Urinary bladder (tissue), 4 donors: Measurements from ENCODE around the gene TSC22D2. TPM values are rescaled to one million over a fixed set of nuclear protein-coding genes. Genes with fewer than 3 reads are reported as not detected.

ENCODE experiments used
- DNase-seq: peaks from one replicate; pipeline ENCODE4 v3.0.0-alpha.2; 2015; ENCODE audit errors: extremely low spot score
- H3K27ac ChIP-seq: one replicate; pipeline ENCODE4 v1.5.1; 2013; ENCODE audit warnings: low read depth, mild to moderate bottlenecking, moderate library complexity
- H3K36me3 ChIP-seq: one replicate; pipeline ENCODE4 v1.6.1; 2013; ENCODE audit warnings: mild to moderate bottlenecking, moderate library complexity; ENCODE audit not compliant: insufficient read depth
- H3K4me1 ChIP-seq: one replicate; pipeline ENCODE4 v1.6.1; 2013; ENCODE audit warnings: mild to moderate bottlenecking, moderate library complexity; ENCODE audit not compliant: insufficient read depth
- H3K4me3 ChIP-seq: one replicate; pipeline ENCODE4 v1.5.1; 2013; ENCODE audit warnings: low read depth, low read length
- WGBS: extraction: QIAGEN DNeasy Blood & Tissue Kit; methylation state at CpG from one replicate; pipeline ENCODE4 v1.1.7; 2013; 5-methylcytosine and 5-hydroxymethylcytosine counted together
- polyA plus RNA-seq: library from polyadenylated mRNA; stranded (reverse); fragments of 200-250 nt; gene quantifications from one replicate; pipeline ENCODE4 v1.2.3, GENCODE V29; 2013
- total RNA-seq: library from RNA; depleted of rRNA; stranded (reverse); fragments of >200 nt; gene quantifications from one replicate; pipeline ENCODE4 v1.2.3, GENCODE V29; 2014
- donor health status: healthy with polysubstance abuse.
- donor health status: healthy.

The TSC22D2 gene
- total and polyA plus RNA-seq, 2 donors = 16.3 to 48.3 TPM

DNA sequence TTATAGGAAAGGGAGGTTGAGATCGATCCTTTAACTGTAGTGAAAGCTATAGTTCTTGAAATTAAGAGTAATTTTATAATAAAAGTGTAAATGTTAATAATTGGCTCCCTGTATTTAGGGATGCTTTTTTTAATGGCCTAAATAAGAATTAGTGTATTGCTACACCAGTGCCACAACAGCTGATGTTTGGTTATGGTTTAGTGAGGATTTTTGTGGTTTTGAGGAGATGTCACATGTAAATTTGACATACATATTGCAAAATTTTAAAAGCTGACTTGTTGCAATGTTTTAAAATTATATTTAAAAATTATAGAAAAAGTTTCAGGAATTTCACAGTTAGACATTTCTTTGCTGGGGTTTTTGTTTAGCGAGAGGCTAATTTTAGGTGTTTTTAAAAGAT lies 3.9 kb downstream of the TSC22D2 start:
- no peak overlapping the region for H3K27ac ChIP-seq
- 22% methylated on average over 2 of the region's 2 CpGs for WGBS
- no peaks in the 10 kb centered on the region for H3K4me1 ChIP-seq

DNA sequence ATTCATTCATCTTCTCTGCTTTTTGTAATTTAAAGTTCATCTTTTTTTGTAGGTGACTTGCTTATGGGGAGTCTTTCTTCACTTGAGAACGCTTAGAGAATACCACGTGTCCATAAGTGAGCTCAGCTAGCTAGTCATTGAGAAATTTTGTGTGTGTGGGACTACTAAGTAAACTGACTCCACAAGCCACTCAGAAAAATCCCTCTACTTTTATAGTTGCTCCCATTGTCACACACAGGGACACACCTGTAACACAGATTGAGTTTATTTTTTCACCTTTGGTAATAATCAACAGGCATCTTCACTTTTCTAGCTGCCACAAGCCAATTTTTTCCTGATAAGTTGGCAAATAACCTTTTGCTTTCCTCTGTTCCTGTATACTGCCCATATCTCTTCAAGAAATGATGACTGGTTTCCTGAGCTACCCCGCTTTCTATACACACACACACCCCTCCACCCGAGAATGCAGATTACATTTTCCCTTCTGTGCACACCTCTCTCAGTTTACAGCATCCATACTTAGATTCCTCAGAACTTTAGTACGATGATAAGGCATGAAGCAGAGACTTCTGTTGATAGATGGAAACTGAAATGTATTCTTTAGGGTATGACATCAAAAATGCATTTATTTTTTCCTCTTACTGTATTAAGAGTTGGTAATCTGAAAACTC lies 4.6 kb downstream of the TSC22D2 start:
- no peak for DNase-seq
- H3K36me3 ChIP-seq = no peaks in the 10 kb centered on the region
- WGBS = 2% methylated on average over 5 of the region's 5 CpGs
- peak overlapping the region; percentile 46 for H3K4me3 ChIP-seq
- no peak overlapping the region for H3K27ac ChIP-seq
- H3K4me1 ChIP-seq = no peaks in the 10 kb centered on the region

More for the DNA sequence above, 3.9 kb downstream of the TSC22D2 start:
- no peak for DNase-seq
- peak overlapping the region; percentile 92 for H3K4me3 ChIP-seq
- H3K36me3 ChIP-seq = no peaks in the 10 kb centered on the region

DNA sequence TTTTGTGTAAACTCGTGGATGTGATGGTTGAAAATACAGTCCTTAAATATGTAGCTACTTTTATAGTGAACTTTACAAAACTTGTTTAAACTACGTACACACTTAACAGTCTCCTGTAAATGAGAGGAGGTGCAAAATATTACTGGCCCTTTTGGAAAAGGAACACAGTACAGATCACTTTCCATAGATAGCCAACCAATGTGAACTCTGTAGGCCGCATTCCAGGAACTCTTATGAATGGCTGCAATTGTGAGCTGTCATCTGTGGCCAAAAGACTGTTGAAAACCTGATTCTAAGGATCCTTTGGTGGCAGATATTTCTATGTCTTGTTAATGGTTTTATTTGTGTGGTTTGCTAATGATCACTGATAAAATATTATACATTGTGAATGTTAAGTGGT lies 6.2 kb downstream of the TSC22D2 start:
- Histone ChIP-seq H3K27ac (no peak overlapping the region), H3K36me3 (no peaks in the 10 kb centered on the region), H3K4me3 (no peak overlapping the region), H3K4me1 (no peaks in the 10 kb centered on the region)
- DNase-seq = no peak
- WGBS = 11% methylated on average over 3 of the region's 3 CpGs

DNA sequence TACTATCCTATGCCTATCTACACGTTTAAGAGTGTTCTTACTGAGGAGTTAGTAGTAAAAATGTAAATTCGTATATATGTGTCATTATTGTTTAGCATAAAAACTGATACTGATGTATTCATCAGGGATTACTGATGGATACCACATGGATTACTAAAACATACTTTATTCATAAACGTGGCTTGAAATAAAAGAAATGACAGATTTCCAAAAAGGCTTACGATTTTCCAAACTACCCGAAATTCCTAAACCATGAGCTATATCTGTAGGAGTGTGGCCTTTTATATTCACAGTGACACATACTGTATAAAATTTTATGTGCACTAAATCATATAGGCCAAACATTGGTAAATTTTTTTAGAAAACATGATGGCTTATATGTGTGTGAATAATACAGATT lies 6.9 kb downstream of the TSC22D2 start:
- H3K4me1 ChIP-seq = no peaks in the 10 kb centered on the region
- DNase-seq = no peak
- no peaks in the 10 kb centered on the region for H3K36me3 ChIP-seq
- no peak overlapping the region for H3K4me3 ChIP-seq
- 24% methylated on average over 5 of the region's 5 CpGs for WGBS
- no peak overlapping the region for H3K27ac ChIP-seq

DNA sequence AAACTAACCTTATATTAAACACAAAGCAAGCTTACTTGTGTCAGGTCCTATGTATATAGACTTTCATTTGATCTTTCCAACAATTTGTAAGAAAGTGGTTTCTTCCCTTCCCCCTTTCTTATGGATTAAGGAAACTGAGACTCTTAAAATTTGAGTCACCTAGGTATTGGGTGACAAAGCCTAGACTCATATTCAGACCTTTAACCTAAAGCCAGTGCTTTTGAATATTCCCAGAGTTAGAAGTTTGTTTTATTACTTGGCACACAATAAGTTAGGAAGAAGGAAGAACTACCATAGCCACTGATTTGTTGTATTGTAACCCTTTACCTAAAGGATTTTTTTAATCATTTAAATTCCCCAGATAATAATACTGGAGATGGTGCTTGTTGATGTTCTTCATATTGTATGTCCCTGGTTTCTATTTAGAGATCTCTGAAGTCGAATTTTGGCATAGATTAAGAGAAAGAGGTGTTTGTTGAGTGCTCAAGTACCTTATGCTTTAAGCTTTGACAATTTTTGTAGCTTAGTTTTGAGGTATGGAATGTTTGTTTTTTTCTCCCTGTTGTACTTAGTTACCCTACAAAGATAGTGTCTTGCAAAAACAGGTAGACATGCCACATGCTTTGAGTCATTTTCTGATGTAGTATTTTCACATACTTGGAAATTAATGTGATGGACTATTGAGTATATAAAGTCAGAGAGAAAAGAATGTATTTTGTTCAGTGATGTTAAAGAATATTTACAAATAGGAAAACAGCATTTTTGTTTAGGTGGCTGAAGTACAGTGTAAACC lies 11.2 kb downstream of the TSC22D2 start:
- H3K4me1 ChIP-seq = peaks cover 2% of the 10 kb centered on the region
- H3K36me3 ChIP-seq = no peaks in the 10 kb centered on the region
- 26% methylated on average over 1 of the region's 1 CpG for WGBS
- no peak overlapping the region for H3K27ac ChIP-seq
- no peak overlapping the region for H3K4me3 ChIP-seq
- DNase-seq = no peak

DNA sequence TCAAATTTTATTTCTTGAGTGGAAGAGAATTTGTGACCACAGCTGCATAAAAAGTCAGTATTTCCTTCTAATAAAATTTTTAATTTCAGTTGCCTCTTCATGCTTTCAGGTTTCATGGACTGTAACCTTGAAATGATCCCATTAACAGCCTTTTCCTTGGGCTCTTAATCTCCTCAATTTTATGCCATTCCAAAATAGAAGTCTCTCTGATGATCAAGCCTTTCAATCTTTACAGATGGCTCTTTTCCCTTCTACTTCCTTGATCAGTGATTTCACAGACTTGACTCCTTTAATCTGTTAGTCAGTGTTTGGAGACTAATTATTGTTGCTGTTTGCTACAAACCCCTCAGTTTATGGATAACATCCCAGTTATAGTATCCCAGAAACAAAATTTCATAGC lies 11.9 kb downstream of the TSC22D2 start:
- Histone ChIP-seq H3K4me3 (no peak overlapping the region), H3K27ac (no peak overlapping the region), H3K4me1 (peaks cover 2% of the 10 kb centered on the region), H3K36me3 (no peaks in the 10 kb centered on the region)
- no peak for DNase-seq

DNA sequence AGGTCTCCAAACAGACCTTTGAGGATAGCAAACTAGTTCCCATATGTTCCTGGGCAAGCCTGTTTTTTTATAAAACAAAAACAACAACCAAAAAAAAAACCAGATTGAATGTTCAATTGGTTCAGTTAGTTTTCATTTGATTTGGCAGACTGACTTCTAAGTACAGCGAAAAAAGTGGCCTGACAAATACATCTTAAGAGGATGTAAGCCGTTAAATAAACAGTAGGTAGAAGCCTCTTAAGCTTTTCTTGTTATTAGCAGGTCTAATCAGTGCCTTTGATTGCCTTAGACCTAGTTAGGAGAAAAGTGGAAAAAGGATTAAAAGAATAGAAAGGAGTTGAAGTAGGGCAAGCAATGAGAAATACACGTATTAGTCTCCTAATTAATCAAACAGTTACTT lies 13.2 kb downstream of the TSC22D2 start:
- 58% methylated on average over 3 of the region's 3 CpGs for WGBS
- H3K36me3 ChIP-seq = no peaks in the 10 kb centered on the region
- peaks cover 2% of the 10 kb centered on the region for H3K4me1 ChIP-seq
- H3K4me3 ChIP-seq = no peak overlapping the region
- no peak for DNase-seq
- H3K27ac ChIP-seq = no peak overlapping the region

DNA sequence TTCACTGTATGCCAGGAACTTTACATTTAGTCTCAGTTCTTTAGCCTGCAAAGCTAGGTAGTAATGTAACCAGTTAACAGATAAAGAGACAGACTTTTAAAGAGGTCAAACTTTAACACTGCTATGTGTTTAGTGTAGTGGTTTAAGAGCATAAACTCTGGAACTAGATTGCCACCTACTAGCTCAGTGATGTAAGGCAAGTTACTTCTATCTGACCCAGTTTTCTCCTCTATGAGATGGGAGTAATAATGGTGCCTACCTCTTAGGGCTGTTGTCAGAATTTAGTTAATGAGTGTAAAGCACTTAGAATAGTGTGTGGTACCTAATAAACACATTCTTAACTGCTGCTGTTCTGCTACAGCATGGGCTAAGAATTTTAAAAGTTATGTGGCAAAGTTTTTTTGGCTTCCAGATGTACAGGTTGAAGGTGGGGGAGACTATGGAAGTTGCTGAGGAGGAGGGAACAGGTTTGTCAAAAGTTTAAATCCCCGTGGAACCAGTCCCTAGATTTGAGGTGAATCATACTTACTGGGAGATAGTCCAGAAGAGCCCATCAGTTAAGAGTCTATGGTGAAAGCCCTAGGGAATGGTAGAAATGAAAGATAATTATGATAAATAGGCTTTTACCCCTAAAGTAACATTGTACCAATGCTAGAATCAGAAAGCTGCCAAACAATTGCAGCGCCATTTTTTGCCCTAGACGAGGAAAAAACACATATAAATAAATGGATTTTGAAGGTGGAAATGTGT lies 13.9 kb downstream of the TSC22D2 start:
- no peak for DNase-seq
- 59% methylated on average over 3 of the region's 3 CpGs for WGBS

DNA sequence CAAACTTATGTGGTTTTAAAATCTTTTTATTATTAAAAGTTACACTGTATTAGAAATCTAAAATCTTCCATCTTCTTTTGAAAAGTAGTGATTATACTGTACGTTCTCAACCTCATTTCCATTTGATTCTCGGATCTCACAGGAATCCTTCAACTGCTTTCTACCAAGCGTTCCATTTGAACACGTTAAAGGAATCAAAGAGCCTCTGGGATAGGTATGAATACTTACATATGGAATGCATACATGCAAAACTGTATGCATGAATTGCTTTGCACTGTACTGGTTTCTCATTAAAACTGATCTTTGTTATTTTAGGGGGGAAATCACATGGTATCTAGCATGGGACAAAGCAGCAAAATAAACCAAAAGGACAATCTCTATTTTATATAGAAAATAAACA lies 14.8 kb downstream of the TSC22D2 start:
- Histone ChIP-seq H3K36me3 (no peaks in the 10 kb centered on the region), H3K27ac (no peak overlapping the region), H3K4me3 (no peak overlapping the region), H3K4me1 (peaks cover 2% of the 10 kb centered on the region)
- no peak for DNase-seq
- WGBS = 78% methylated on average over 4 of the region's 4 CpGs

More for the DNA sequence above, 13.9 kb downstream of the TSC22D2 start:
- Histone ChIP-seq H3K4me1 (peaks cover 2% of the 10 kb centered on the region), H3K36me3 (no peaks in the 10 kb centered on the region), H3K4me3 (no peak overlapping the region), H3K27ac (no peak overlapping the region)

DNA sequence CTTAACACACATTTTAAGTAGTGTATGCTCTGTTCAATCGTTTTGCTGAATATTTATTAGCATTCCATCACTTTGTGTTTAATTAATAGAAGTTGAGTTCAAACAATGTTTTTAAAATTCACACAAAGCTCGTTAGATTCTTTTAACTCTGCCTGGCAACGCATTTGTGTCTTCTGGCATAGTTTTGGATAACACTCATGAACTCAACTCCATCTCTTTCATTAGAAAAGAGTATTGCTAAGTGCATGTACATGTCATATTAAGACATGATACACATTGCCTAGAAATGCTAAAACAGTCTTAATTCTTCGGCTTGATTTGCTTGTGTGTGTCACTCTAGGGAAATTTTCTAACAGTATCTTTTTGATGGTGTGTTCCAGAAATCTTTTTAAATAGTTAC lies 15.7 kb downstream of the TSC22D2 start:
- 34% methylated on average over 4 of the region's 4 CpGs for WGBS
- no peaks in the 10 kb centered on the region for H3K36me3 ChIP-seq
- no peak overlapping the region for H3K27ac ChIP-seq
- no peak overlapping the region for H3K4me3 ChIP-seq
- H3K4me1 ChIP-seq = peaks cover 2% of the 10 kb centered on the region
- no peak for DNase-seq

DNA sequence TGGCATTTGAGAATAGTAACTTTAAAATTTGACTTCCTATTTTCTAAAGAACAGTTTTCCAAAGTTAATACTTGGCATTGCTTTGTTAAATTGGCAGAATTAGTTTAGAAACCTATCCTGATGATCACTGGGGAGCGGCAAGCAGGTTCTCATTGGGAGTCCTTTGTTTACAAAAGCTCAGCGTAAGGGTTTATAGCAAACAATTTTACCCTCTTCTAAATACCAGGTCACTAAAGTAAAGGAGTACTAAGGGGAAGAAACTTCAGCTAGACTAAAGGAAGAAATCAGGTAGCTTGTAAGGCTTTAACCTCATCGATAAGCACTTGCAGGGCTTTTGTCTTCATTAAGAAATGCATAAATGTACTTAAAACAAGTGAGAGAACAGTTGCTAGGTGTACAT lies 18.2 kb downstream of the TSC22D2 start:
- WGBS = 82% methylated on average over 3 of the region's 3 CpGs
- Histone ChIP-seq H3K27ac (no peak overlapping the region), H3K4me3 (no peak overlapping the region), H3K4me1 (peaks cover 2% of the 10 kb centered on the region), H3K36me3 (no peaks in the 10 kb centered on the region)
- no peak for DNase-seq

DNA sequence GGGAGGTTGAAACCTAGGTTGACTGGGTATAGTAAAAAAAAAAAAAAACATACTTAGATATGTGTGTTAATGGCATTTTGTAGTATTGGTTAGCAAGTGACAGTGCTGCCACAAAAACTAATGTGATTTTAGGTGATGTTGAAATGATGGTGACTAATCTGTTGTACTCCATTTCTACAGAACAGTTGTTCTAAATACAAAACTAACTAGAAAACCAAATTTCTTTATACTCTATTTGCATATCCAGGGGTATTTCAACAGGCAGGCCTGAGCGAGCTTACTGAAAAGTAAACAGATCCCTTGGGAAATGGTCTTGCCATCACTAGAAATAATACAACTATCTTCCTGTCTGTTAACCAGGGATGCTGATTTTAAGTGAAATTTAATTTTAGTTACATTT lies 20.5 kb downstream of the TSC22D2 start:
- Histone ChIP-seq H3K4me1 (no peaks in the 10 kb centered on the region), H3K27ac (no peak overlapping the region)
- 72% methylated on average over 1 of the region's 1 CpG for WGBS

DNA sequence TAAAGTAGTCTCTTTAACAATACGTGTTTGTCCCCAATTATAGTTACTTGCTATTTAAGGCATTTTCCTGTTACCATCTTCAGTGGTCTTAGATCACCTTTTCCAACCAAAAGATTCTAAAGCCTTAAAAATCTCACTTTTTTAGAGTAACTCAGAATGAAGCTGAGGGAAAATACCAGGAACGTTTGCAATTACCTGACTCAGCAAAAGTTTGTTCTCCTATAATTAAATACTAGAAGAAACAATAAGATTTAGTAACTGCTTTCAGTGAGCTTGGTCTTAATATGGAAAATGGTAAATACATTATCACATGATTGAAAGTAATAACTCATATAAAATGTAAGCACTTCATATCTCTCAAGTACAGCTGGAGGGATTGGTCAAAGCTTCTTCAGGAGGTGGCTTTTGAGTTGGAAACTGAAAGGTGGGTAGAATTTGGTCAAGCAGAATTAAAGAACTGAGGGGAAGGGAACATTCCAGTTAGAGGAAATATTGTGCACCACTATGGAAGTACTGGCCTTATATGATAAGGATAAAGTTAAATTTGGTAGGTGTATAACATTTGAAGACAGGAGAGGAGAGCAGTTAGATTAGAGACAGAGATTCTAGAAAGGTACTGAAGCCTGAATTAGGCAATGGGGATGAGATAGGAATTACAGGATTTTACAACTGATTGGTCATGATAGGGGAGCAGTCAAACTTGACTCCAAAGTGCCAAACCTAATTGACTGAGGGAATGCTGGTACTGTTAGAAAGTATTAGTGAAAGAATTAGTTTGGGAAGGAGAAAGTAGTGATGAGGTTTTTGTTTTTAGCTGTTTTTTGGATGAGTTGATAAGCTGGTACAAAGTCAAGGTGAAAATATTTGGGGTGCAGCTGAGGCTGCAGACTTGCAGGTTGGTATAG lies 21.9 kb downstream of the TSC22D2 start:
- WGBS = 51% methylated on average over 2 of the region's 2 CpGs
- DNase-seq = no peak
- Histone ChIP-seq H3K4me3 (no peak overlapping the region), H3K36me3 (no peaks in the 10 kb centered on the region), H3K4me1 (no peaks in the 10 kb centered on the region), H3K27ac (no peak overlapping the region)

More for the DNA sequence above, 20.5 kb downstream of the TSC22D2 start:
- no peak overlapping the region for H3K4me3 ChIP-seq
- no peaks in the 10 kb centered on the region for H3K36me3 ChIP-seq
- no peak for DNase-seq
